IPS-18a (cell line): ENCODE measurements around the gene SIM1.
A peak's percentile ranks its signal among the peaks of the same experiment; 100 is the strongest.

Experiments used
- H3K27ac ChIP-seq: one replicate; pipeline ENCODE4 v1.5.1; 2013; ENCODE audit warnings: low read length
- H3K27me3 ChIP-seq: one replicate; pipeline ENCODE4 v1.6.1; 2013; ENCODE audit warnings: mild to moderate bottlenecking, low read length; ENCODE audit not compliant: control insufficient read depth, insufficient read depth
- H3K36me3 ChIP-seq: one replicate; pipeline ENCODE4 v1.6.1; 2013; ENCODE audit warnings: low read depth, low read length; ENCODE audit not compliant: control insufficient read depth
- H3K4me1 ChIP-seq: one replicate; pipeline ENCODE4 v1.6.1; 2013; ENCODE audit warnings: low read depth, low read length; ENCODE audit not compliant: control insufficient read depth
- H3K4me3 ChIP-seq: one replicate; pipeline ENCODE4 v1.5.1; 2013; ENCODE audit warnings: low read length
- H3K9ac ChIP-seq: one replicate; pipeline ENCODE4 v1.6.1; 2013; ENCODE audit warnings: mild to moderate bottlenecking, low read length, moderate library complexity
- H3K9me3 ChIP-seq: one replicate; pipeline ENCODE4 v1.6.1; 2013; ENCODE audit warnings: low read depth, low read length; ENCODE audit not compliant: control insufficient read depth

The SIM1 gene, protein sequence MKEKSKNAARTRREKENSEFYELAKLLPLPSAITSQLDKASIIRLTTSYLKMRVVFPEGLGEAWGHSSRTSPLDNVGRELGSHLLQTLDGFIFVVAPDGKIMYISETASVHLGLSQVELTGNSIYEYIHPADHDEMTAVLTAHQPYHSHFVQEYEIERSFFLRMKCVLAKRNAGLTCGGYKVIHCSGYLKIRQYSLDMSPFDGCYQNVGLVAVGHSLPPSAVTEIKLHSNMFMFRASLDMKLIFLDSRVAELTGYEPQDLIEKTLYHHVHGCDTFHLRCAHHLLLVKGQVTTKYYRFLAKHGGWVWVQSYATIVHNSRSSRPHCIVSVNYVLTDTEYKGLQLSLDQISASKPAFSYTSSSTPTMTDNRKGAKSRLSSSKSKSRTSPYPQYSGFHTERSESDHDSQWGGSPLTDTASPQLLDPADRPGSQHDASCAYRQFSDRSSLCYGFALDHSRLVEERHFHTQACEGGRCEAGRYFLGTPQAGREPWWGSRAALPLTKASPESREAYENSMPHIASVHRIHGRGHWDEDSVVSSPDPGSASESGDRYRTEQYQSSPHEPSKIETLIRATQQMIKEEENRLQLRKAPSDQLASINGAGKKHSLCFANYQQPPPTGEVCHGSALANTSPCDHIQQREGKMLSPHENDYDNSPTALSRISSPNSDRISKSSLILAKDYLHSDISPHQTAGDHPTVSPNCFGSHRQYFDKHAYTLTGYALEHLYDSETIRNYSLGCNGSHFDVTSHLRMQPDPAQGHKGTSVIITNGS

DNA sequence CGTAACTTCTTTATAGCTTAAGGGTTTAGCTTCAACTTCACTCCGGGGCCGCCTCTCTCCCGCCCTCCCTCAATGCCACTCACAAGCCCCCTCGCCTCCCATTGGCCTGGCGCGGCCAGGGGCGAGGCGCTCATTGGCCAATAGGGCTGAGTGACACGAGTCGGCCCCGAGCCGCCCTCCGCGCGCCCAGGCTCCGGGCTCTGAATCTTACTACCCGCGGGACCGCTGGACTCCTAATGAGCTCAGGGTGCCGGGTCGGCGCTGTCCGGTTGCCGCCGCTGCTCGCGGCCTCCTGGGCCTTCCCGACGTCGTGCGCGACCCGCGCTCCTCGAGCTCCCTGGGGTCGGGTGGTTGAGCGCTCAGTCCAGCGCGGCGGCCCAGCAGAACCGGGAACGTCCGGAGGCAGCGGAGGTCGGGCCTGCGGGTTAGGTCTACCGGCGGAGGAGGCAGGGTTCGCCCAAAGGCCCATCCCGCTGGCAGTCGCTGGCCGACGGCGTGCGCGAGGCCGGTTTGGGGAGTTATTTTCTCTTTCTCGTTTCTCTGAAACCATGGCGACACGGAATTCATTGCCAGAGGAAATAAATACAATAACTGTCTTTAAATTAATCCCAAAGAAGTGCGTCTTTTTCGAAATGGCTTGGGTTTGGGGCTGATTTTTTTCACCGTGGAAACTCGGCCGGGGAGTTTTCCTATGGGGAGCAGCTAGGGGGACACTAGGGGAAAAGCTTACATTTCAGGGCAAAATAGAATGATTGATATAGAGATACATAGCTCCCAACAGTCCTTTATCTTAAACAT is at the start of gene SIM1:
Gene SIM1, minus strand, starts transcription at position 19 of the 798 bp plus-strand sequence. CDS start 1,453 bp downstream, outside the sequence.
- no peaks in the 10 kb centered on the region for H3K36me3 ChIP-seq
- H3K27me3 ChIP-seq = peaks cover 100% of the 10 kb centered on the region
- no peaks in the 10 kb centered on the region for H3K9me3 ChIP-seq
- H3K4me3 ChIP-seq = peak within 1 kb of the TSS; percentile 48
- H3K27ac ChIP-seq = no peak within 1 kb of the TSS
- no peak within 1 kb of the TSS for H3K9ac ChIP-seq
- H3K4me1 ChIP-seq = peaks cover 26% of the 10 kb centered on the region

DNA sequence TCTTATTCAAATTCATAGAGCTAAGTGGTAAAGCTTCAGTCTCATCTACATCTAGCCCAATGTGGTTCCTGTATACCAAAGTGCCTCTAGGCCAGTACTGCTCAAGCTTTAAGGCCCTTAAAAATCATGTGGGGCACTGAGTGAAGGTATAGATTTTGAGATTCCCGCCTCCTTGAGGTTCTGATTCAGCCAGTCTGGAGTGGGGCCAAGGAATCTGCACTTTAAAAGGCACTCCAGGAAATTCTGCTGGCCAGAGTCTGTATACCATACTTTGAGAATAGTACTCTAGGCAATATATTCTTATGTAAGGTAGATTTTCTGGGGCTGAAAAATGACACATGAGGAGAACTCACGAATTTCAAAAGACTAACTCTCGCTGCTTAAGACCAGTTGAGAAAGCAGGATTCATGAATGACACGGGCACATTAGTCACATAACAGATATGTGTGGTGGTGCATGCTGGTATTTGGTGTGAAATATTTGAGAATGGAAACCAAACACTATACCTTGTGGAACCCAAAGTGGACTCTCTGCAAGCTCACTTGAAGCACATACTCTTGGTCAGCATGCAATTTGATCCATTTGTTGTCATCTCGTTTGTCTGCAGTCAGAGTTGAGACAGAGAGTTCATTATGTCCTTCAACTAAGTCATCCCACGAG is 47.6 kb upstream of the SIM1 start:
- no peaks in the 10 kb centered on the region for H3K27me3 ChIP-seq
- no peak overlapping the region for H3K27ac ChIP-seq
- no peak overlapping the region for H3K4me3 ChIP-seq
- no peaks in the 10 kb centered on the region for H3K4me1 ChIP-seq
- no peak overlapping the region for H3K9ac ChIP-seq
- H3K36me3 ChIP-seq = peaks cover 10% of the 10 kb centered on the region
- H3K9me3 ChIP-seq = no peaks in the 10 kb centered on the region

DNA sequence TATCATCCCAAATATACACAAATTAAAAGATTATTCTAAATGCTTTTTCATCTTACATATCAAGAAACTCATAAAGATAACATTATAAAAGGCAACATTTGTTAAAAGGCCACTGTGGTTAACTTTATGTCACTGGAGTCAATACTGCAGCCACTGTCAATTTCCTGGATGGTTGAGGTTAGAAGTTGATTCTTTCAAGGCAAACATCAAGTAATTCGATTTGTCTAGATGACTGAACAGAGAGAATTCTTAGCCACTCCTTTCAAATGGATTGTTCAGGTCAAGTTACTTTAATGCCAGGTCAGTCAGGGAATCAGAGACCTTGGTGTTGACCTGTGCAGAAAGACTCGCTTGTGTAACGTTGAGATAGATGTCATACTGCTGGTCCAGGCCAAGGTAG is 44.4 kb upstream of the SIM1 start:
- Histone ChIP-seq H3K9ac (no peak overlapping the region), H3K9me3 (no peaks in the 10 kb centered on the region), H3K4me1 (no peaks in the 10 kb centered on the region), H3K4me3 (no peak overlapping the region), H3K36me3 (peaks cover 10% of the 10 kb centered on the region), H3K27me3 (no peaks in the 10 kb centered on the region), H3K27ac (no peak overlapping the region)

DNA sequence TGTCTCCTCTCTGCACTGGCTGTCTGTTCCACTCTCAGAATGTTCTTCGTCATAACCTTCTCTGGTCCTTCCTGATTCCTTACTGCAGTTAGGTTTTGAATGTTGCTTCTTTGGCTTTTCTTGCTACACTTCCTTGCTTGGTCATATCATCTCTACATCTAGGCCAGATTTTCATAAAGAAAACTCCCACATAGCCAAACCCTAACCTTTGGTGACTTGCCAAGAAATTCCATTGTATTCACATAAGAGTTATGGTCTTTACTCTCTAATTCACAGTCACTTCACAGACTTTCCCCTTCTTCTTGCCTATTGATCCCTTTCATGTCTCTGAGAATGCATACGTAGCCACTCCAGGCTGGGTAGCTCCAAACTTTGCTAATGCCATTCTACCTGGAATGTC is 41.9 kb upstream of the SIM1 start:
- no peak overlapping the region for H3K9ac ChIP-seq
- no peaks in the 10 kb centered on the region for H3K9me3 ChIP-seq
- H3K36me3 ChIP-seq = peaks cover 6% of the 10 kb centered on the region
- no peak overlapping the region for H3K27ac ChIP-seq
- H3K4me3 ChIP-seq = no peak overlapping the region
- H3K27me3 ChIP-seq = no peaks in the 10 kb centered on the region
- no peaks in the 10 kb centered on the region for H3K4me1 ChIP-seq

DNA sequence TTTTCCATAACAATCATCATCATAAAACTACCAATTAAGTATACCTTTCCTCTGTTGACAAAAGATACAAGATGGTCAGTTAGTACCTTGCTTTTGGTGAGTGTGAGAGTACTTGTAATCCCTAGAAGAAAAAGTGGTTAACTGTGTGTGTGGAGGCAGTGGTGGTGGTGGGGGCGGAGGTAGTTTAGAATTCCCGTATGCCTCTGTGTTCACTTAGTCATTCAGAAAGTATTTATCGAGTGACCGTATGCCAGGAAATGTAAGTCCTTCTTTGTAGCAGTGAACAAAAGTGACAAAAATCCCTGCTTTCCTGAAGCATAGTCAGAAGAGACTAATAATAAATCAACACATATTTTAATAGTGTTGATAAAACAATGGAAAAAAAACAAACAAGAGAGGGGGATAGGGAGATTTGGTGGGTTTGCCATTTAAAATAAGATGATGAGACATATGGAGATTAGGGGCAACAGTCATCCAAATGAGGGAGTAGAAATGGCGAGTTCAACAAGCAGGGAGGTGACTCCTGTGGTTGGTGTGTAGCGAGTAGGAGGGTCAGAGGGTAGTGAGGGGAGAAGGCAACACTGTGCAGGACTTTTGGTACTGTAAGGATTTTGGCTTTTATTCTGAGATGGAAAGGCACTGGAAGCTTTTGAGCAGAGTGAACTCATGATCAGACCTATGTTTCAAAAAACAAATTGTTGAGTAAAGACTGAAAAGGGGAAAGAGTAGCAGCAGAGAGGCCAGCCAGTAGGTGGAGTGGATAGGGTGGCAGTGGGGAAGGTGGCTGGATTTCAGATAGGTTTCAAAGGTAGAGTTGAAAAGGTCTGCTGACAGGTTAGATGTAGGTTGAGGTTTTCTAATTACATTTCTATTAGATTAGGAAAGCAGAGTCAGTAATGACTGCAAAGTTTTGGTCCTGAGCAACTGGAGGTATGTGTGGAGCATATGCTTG is 40.3 kb upstream of the SIM1 start:
- H3K4me3 ChIP-seq = no peak overlapping the region
- no peak overlapping the region for H3K9ac ChIP-seq
- no peaks in the 10 kb centered on the region for H3K27me3 ChIP-seq
- no peaks in the 10 kb centered on the region for H3K9me3 ChIP-seq
- peaks cover 3% of the 10 kb centered on the region for H3K36me3 ChIP-seq
- no peaks in the 10 kb centered on the region for H3K4me1 ChIP-seq
- no peak overlapping the region for H3K27ac ChIP-seq

DNA sequence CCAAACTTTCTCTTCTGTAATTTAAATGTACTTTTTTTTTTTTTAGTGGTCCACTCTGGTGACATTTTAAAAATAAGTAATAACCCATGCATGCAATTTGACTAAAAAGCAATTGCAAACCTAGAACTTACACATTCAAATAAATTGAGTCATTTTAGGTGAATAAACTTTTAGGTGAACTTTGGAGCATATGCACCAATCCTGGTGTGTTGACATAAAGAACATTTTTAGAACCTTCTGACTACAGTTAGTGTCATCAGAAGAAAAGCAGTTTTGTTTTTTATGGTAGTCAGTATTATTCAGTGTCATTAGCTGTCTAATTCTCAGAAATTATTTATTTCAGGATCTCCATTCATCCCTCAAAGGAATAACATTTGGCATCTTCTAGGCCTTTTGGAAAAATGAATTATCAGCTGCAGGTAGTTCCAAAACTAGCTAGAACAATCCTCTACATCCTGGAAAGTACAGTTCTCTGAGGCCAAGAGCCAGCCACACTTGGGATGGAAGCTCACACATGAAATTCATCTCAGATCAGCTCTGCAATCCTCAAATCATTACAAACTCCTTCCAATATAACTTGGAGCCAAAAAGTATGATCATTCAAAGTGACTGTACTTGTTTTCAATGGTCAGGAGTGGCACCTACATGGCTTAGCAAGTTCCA is 38.5 kb upstream of the SIM1 start:
- Histone ChIP-seq H3K36me3 (no peaks in the 10 kb centered on the region), H3K27me3 (no peaks in the 10 kb centered on the region), H3K9me3 (no peaks in the 10 kb centered on the region), H3K9ac (no peak overlapping the region), H3K4me3 (no peak overlapping the region), H3K27ac (no peak overlapping the region), H3K4me1 (no peaks in the 10 kb centered on the region)

DNA sequence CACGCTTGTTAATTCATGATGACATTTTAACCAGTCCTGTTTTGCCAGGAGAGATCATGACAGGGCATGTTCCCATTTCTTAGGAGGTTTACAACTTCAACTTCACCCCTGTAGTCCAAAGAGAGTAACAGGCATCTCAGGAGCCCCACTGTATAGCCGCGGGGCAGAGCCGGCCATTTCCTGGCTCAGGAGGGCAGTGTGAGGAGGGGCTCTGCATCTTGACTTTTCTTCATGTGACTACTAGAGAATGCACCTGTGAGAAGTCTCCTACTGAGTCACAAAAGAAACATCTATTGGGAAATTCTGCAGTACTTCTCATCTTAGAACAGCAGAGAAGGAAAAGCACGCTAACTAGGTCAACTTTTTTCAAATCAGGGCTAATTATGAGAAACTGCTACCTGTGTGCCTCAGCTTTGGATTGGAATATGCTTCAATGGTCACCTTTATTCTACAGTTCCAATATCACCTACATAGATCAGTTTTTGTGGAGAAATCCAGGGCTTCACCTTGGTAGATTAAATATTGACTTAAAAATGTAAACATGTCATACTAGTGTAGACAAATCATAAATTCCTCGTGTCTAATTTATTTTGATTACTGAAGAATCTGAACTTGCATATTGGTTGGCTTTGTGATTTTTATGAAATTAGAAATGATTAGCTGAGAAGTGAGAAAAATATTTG is 28.6 kb upstream of the SIM1 start:
- peaks cover 4% of the 10 kb centered on the region for H3K4me1 ChIP-seq
- no peaks in the 10 kb centered on the region for H3K9me3 ChIP-seq
- H3K27ac ChIP-seq = no peak overlapping the region
- H3K4me3 ChIP-seq = no peak overlapping the region
- no peaks in the 10 kb centered on the region for H3K27me3 ChIP-seq
- no peak overlapping the region for H3K9ac ChIP-seq
- no peaks in the 10 kb centered on the region for H3K36me3 ChIP-seq

DNA sequence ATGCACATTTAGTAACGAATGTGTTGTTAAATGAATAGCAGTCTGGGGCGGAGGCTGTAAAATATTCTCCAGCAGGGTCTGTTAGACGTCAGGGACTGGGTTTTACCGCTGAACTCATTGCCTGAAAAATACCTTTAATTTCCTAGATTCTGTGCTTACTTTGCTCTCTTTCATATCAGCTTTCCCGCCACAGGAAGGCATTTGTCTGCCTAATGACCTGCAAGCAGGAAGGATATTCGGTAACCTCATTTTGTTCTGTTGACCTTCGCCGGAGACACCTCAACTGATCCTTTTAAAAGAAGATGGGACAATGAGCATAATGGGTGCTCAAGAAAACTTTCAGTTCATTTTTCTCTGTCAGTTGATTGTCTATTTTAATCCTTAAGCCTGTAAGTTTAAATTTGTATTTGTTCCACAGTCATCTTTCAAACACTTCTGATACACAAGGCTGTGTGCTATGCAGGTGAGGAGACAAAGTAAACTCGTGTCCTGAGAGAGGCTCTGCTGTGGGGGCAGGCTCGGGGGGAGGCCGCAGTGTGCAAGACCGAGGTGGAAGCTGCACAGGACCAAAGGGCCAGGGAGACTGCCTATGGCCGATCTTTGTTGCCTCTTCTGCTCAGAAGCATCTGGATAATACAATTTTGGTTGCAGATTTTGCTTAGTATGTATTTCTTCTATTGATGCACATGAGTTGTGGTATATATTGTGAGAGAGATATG is 27.4 kb upstream of the SIM1 start:
- no peak overlapping the region for H3K9ac ChIP-seq
- no peaks in the 10 kb centered on the region for H3K36me3 ChIP-seq

DNA sequence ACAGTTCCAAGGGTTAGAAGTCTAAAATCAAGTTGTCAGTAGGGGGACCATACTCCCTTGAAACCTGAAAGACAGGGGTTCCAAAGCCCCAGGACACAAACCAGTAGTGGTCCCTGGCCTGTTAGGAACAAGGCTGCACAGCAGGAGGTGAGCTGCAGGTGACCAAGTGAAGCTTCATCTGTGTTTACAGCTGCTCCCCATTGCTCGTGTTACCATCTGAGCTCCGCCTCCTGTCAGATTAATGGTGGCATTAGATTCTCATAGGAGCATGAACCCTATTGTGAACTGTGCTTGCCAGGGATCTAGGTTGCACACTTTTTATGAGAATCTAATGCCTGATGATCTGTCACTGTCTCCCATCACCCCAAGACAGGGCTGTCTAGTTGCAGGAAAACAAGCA is 25.3 kb upstream of the SIM1 start:
- Histone ChIP-seq H3K27me3 (no peaks in the 10 kb centered on the region), H3K9ac (no peak overlapping the region), H3K36me3 (no peaks in the 10 kb centered on the region), H3K4me1 (peaks cover 4% of the 10 kb centered on the region), H3K27ac (no peak overlapping the region), H3K4me3 (no peak overlapping the region), H3K9me3 (no peaks in the 10 kb centered on the region)

More for the DNA sequence above, 27.4 kb upstream of the SIM1 start:
- Histone ChIP-seq H3K9me3 (no peaks in the 10 kb centered on the region), H3K4me1 (peaks cover 4% of the 10 kb centered on the region), H3K27me3 (no peaks in the 10 kb centered on the region), H3K4me3 (no peak overlapping the region), H3K27ac (no peak overlapping the region)
